ENCODE measurements around the gene MPI.

The MPI gene, protein sequence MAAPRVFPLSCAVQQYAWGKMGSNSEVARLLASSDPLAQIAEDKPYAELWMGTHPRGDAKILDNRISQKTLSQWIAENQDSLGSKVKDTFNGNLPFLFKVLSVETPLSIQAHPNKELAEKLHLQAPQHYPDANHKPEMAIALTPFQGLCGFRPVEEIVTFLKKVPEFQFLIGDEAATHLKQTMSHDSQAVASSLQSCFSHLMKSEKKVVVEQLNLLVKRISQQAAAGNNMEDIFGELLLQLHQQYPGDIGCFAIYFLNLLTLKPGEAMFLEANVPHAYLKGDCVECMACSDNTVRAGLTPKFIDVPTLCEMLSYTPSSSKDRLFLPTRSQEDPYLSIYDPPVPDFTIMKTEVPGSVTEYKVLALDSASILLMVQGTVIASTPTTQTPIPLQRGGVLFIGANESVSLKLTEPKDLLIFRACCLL
- 52.8 to 79.2 reads per million in 2 experiments for total RNA-seq

DNA sequence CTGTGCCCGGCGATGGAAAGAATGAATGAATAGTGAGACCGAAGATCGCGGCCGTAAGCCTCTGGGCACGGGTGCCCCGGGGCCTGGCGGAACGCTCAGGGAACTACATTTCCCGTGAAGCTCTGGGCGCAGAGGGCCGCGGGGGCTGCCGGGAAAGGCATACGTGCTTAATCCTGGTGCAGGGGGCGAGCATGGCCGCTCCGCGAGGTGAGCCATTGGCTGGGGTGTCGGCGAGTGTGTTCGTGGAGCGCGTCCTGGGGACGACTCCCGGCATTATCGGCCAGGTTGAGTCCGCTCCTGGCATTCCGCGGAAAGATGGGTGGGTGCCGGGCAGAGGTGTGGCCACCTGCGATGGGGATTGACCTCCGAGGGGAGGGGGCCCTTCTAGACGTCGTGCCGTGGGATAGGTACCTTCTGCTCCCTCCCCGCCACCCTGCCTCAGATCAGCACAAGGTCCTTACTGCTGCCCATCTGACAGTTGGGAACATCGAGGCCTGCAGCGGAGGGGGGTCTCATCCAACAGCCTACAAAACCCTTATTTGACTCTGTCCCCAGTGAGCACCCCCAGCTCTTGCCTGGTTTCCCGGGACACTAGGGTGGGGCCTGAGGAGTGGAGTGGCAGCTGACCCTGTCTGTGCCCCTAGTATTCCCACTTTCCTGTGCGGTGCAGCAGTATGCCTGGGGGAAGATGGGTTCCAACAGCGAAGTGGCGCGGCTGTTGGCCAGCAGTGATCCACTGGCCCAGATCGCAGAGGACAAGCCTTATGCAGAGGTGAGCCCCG is at the start of gene MPI:
MPI (plus strand) TSS at position 160 of the 782 bp plus-strand sequence; CDS start at position 192, 32 bp downstream.
- peak; percentile 78 for DNase-seq (ENCODE audit: low read depth)

DNA sequence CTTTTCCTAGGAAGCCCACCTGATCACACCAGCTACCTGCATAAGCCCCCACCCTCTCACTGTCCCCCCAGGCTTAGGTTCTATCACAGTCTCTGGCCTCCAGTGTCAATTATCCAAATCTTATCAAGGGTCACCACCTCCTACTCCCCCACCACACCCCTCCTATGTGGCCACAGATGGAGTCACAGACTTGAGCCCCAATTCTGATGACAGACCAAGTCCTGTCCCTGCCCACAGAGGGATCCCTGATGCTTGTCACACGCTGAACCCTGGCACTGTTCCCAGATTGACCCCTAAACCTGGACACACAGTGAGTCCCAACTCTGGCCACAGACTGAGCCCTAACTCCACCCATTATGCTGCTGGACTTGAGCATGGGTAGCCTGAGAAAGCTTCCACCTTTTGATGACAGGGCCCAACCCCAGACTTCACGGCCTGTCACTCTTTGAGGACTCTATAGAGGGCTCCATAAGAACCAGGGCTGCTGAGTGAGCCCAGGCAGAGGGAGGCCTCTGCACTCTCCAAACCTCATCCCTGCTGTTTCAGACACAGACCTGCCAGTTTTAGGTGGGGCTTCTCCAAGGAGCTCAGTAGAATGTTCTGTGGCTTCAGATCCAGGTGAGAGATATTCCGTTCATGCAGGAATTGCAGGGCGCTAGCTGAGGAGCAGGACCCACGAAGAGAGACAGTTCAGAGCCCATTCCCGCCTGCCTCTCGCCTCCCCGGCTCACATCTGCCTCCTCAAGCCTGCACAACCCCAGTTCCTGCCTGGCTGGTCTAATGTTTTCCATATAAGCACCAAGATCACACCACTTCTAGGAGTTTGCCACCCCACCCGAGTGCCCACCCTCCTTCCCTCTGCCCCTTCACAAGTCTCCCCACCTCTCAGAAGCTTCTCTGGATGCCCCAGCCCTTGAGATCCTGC is 48.7 kb upstream of the MPI start:
- no peak for DNase-seq (ENCODE audit: low read depth)

DNA sequence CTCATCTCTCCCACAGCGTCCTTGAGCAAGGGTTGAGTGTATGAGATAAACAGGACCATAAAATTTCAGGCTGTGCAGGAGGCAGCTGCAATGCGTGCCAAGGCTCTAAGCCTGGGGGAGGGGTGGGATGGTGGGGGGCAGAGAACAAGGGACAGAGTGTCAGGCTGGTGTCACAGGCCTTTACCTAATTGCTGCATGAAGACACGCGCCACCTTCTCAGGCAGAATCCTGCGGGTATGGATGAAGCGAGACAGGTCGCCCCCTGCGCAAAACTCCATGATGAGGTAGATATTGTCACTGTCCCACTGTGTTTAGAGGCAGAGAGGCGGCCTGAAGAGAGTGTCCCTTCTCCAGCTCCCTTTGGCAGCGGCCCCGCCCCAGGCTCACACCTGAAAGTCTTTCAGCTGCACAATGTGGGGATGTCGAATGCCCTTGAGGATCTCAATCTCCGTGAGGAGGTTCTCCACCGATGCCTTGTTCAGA is 47.9 kb upstream of the MPI start:
- no peak for DNase-seq (ENCODE audit: low read depth)

DNA sequence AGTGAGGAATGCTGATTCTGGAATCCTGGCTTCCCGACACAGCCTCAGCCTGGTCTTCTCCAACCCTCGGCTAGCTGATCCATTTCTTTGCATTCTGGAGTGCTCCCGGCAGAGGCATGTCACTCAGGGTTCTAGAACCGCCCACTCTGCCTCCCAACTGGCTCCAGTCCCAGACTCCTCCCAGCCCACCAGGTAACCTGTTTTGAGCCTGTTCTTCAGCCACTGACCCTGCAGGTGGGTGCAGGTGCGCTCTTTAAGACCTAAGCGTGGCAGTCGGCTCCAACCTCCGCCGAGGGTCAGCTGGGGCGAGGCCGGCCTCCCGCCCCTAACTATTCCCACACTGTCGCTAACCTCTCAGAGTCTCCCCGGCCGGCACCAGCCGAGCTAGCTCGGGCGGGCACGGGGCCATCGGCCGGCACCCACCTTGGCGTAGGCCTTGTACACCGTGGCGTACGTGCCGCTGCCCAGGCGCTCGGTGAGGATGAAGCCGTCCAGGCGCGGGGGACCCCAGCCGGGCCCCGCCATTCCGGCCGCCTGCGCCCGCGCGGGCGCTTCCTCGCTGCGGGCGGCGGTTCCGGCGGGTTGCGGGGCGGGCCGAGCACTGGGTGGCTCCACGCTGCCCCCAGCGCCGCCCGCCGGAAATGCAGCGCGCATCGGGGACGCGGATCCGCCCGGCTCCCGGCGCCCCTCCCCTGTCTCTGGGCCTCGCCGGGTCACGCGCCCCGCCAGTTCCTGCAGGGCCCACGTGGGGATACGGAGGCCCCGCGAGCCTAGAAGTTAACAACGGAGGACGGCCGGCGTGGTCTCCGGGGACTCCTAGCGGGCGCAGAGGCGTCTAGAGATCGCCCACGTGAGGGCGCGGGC is 47.0 kb upstream of the MPI start, which contains the start of gene ULK3:
ULK3 (minus strand) TSS at position 576 of the 864 bp plus-strand sequence; CDS start at position 525, 51 bp downstream.
- peak; percentile 91 for DNase-seq (ENCODE audit: low read depth)

DNA sequence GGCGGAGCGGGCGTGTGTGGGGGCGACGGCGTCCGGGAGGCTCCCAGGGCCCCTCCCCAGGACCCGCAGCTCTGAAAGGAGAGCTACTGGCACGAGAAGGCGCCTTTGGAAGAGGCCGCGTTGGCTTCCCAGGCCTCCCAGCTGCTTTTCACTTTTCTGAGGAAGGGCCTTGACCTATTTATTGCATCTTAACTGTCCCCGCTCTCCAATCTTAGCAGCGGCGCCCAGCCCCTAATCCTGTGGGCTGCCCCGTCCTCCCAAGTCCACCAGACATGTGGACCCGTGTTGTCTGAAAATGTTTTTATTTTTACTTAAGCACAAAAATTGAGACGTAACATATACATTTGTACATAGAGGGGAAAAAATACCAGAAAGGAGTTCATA is 46.4 kb upstream of the MPI start:
- no peak for DNase-seq (ENCODE audit: low read depth)

DNA sequence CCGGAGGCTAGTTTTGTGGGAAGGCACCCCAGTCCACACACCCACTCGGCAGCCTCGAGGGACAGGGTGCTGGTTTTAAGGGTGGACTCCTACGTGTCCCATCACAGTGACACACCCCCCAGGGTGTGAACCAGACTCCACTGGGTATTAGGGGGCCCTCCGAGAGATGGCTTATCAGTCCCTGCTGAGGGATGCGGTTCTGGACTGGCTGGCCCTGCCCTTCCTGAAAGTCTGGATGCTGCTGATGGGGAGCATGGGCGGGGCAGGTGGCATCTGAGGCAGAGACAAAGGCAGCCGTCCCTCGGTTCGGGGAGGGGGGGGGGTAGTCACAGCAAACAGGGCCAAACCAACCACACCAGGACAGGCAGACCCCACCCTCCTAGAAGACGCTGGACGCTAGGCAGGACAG is 45.9 kb upstream of the MPI start:
- DNase-seq (ENCODE audit: low read depth): no peak

DNA sequence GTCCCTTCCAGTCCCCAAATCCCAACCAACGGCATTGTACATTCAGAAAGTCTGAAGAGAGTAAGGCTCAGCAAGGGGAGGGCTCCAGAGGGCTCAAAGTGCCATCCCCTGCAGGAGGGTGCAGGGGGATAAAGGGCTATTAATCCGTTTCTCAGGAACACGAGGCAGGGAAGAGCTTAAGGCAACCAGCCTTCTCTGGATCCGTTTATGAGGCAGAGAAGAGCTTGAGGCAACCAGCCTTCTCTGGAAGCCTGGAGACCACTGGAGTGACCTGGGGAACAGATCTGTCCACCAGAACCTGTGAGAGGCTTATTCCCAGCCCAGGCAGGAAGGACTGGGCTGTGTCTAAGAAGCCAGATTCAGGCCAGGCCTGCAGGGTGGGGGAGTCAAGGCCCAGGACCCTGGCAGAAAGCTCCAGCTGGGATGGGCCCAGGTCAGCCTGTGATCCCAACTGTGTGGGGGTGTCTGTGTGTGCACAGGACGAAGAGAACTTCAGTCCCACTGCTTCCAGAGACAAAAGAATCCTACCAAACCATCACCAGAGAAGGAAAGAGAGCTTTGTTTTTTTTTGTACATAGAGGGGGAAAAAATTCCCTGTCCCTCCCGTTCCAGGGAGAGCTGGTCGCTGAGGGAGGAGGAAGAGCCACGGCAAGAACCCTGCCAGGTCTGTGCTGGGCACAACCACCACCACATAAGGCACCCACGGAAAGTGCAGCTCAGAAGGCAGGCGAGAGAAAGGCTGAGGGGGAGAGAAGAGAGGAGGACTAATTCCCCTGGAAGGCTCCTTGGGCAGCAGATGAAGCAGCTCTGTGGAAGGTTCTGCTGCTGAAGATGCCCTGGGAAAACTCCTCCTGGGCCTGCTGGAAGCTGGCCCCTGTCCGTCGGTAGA is 45.3 kb upstream of the MPI start:
- DNase-seq (ENCODE audit: low read depth): no peak

DNA sequence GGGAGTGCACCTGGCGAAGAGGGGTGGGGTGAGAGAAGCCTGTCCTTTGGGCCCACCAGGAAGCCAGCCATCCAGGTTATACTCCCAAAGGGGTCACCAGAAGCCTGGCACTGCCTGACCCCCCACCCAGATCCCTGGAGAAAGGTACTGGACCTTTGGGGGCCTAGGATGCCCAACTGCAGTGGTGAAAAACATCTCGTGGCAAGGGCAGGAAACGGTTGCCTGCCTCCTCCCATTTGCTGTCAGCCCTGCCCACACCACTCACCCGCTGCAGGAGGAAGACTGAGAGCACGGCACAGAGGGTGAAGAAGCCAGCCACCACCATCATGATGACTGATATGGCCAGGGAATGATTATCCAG is 44.7 kb upstream of the MPI start:
- peak; percentile 24 for DNase-seq (ENCODE audit: low read depth)

DNA sequence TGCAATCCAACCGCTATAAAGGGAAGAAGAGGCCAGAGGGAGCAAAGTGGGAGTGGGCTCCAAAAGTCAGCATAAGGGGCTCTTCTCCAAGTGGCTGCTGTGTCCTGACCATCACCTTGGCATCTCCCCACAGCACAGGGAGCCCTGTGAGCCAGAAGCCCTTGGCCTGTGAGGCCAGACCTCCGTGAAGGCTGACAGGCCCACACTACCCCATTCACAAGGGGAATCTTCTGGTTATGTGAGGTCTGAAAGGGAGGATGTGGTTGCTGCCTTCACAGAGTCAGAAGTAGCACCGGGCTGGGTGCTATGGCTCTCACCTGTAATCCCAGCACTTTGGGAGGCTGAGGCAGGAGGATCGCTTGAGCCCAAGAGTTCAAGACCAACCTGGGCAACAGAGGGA is 44.3 kb upstream of the MPI start:
- no peak for DNase-seq (ENCODE audit: low read depth)

DNA sequence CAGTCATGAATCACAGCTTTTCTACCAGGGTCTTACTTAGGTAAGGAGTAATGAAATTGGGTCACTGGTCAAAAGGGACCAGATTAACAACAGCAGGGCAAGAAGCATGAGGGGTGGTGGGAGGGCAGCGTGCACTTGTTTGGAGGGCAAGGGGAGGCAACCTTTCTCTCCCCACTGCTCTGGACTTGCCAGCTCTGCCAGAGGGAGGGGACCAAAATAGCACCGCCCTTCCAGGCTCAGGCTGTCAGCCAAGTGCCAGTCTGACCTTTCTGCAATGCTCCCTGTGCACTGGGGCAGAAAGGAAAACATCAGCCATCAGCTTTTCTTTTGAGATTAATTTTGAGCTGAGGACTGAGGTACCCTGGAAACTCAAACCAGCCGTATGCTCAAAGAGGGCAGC is 42.4 kb upstream of the MPI start:
- no peak for DNase-seq (ENCODE audit: low read depth)

DNA sequence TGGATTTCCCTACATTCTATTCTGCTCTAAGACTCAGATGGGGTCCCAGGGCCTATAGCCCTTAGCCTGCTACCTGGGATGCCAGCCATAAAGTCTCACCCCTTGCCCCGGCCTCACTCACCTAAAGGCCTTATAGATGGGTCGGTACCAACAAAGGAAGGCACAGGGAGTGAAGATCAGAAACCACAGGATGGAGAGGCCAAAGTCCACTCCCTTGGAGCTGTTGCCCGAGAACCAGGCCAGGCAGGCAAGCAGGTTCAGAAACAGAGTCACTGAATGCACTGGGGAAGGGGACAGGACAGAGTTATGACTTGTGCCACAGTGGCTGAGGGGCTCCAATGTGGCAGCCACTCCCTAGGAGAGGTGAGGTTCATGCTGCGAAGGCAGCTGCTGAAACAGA is 39.4 kb upstream of the MPI start:
- no peak for DNase-seq (ENCODE audit: low read depth)

DNA sequence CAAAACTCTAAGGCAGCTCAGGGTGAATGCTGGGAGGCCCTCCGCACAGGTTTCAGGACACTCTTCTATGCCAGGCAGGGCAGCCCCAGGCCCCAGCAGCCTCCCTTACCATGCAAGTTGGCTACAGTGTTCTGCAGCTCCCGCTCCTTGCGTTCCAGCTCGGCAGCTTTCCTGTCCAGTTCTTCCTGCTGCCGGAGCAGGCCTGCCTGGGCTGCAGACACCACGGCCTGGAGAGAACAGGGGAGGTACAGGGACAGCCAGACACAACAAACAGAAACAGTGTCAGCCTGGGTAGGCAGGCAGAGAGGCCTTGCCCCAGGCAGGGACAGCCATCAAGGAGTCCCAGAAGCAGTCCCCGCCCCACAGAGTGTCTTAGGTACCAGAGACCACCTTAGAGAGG is 37.9 kb upstream of the MPI start:
- no peak for DNase-seq (ENCODE audit: low read depth)

DNA sequence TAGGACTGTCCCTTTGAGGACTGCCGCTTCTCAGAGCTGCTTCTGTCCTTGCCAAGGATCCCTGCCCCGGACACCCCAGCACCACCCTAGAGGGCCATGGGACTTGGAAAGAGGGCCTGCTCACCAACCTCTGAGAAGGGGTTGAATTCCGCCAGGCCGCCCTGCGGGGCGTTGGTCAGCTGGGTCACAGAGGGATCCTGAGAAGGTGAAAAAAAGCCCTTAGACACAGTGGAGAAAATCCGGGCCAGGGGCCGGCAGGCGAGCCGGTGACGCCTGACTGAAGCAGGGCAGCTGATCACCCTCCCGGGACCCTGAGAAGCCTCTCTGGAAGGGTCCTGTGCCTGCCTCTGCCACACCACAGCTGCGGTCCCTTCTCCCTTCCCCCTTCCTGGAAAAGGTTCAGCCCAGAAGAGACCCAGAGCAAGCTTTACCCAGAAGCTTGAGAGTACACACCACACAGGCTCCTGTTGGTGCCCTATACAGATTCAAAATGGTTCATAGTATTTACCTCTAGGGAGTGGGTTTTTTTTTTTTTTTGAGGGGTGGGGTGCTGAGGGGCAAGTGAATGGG is 35.3 kb upstream of the MPI start:
- DNase-seq (ENCODE audit: low read depth): no peak

DNA sequence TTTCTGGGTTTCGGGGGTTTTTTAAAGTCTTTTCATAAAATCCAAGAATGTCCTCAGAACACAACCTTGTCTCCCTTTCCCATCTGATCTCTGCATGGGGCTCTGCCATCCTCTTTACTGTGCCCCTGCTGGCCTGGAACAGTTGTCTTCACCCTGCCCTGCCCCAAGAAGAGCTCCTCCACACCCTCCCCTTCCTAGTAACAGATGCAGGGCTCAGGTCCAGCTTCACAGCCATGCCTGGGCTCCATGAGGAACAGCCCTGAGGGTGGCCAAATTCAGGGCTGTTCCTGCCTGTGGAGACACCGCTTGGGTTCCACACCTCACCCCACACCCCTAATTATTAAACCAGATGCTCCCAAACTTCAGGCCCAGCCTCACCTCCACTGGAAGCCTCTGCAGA is 34.0 kb upstream of the MPI start:
- no peak for DNase-seq (ENCODE audit: low read depth)

DNA sequence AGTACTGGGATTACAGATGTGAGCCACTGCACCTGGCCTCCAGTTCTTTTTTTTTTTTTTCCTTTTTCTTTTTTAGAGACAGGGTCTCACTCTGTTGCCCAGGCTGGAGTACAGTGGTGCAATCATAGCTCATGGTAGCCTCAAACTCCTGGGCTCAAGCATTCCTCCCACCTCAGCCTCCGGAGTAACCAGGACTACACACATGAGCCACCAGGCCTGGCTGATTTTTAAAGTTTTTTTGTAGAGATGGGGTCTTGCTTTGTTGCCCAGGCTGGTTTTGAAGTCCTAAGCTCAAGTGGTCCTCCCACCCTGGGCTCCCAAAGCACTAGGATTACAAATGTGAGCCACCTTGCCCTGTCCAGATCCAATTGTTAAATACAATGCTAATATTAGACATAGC is 33.3 kb upstream of the MPI start:
- no peak for DNase-seq (ENCODE audit: low read depth)

DNA sequence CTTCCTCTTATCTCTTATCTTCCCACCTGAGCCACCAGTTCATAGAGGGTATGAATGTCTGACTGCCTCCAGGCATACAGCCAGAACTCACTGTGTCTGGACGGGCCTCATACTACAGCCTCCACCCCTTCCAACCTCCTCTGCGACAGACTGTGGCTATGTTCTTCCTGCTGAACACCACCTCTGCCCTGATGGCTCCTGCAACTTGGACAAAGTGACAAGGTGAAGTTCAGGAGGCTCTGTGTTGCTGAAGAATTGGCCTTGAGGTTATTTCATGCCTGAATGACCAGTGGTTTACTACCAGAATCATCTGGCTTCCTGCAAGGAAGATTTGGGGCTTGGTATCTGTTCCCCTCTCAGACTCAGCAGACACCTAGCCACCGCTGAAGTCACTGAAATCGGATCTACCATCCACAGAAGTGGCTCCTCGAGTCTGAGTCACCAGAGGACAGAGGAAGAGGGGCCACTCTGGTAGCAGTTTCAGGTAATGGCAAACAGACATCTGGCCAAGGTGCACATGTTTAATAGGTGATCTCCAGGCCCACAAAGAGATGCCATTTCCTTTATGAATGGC is 32.7 kb upstream of the MPI start:
- no peak for DNase-seq (ENCODE audit: low read depth)

DNA sequence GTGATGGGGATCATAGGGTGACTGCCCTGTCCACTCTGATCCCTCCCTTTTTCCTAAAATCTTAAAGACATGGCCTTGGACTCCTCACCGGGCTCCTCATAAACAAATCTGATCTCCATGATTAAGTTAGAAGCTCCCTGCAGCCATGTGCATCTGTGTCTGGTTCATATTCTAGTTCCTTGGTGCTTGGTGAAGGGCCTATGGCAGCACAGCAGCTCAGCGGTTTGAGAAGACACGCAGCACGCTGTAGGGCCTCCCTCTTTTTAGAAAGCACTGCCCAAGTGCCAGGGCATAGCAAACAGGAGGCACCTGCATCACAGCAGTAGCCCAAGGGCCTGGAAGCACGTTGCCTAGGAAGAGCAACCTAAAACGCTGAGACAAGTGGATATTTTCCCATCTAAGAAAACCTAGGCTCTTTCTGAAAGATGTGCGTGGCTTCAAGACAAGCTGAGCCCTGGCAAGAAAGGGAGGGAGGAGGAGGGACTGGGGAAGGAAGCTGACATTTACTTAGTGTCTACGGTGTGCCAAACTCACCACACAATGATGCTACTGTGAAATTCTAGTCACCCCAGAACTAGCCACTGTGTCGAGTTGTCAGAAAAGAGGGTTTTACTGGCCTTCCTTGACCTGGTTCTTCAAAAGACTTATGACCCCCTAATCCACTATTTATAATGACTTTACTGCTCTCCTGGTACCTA is 32.0 kb upstream of the MPI start:
- no peak for DNase-seq (ENCODE audit: low read depth)

DNA sequence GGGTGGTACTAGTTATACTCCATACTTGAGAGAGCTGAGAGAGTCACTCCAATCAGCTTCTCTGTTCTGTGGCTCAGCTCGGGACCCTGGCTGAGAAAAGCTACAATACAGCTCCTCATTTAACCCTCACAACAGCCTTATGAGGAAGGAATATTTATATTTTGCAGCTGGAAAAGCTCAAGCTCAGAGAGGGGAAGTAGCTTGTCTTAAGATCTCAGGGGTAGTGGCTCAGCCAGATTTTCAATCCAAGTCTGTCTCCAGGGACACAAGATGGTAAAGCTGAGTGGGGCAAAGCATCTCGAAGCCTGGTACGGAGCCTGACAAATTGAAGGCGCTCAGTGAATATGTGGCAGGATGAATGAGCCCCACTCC is 31.5 kb upstream of the MPI start:
- DNase-seq (ENCODE audit: low read depth): no peak

Data from T follicular helper cell (primary cell).